Measurements from ENCODE around the gene TENT4A.

DNA sequence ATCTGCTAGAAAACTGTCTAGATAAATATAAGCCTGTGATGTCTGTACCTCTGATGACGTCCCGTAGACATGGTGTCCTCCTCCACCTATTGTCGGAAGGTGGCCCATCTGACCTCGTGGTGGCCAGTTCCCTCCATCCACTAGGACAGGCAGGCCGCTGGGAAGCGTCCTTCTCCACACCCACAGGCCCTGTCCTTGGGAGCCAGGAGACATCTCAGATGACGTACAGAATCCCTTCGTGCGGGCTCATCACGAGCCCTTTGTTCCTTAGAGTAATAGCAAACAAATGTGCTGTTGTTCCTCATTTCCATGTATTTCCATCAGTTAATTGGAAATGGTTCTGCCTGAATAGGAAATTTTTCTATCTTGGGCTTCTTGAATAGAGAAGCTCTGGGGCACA lies 38.3 kb upstream of the TENT4A start:
- TF ChIP-seq POLR2A (IDR thresholded peaks at IDR 0.05) (no peak), POLR2AphosphoS5 (IDR thresholded peaks at IDR 0.05) (no peak)
